ENCODE measurements around the gene LYPD5. TPM values are rescaled to one million over a fixed set of nuclear protein-coding genes. Genes with fewer than 3 reads are reported as not detected.
A peak's percentile ranks its signal among the peaks of the same experiment; 100 is the strongest.
"Not testable (repeated sequence)": the region's sequence is repeated elsewhere in the genome, so short reads cannot be mapped to it uniquely, and the experiment has no call there.

LYPD5 gene
- 0.37 and 0.69 TPM in 2 replicates for total RNA-seq (2014; rRNA removed; shearing (Covaris generic))
- 0.29 TPM in 1 of 2 replicates, not detected in the other for polyA plus RNA-seq (2014; cell fraction: nucleus; rRNA removed)

DNA sequence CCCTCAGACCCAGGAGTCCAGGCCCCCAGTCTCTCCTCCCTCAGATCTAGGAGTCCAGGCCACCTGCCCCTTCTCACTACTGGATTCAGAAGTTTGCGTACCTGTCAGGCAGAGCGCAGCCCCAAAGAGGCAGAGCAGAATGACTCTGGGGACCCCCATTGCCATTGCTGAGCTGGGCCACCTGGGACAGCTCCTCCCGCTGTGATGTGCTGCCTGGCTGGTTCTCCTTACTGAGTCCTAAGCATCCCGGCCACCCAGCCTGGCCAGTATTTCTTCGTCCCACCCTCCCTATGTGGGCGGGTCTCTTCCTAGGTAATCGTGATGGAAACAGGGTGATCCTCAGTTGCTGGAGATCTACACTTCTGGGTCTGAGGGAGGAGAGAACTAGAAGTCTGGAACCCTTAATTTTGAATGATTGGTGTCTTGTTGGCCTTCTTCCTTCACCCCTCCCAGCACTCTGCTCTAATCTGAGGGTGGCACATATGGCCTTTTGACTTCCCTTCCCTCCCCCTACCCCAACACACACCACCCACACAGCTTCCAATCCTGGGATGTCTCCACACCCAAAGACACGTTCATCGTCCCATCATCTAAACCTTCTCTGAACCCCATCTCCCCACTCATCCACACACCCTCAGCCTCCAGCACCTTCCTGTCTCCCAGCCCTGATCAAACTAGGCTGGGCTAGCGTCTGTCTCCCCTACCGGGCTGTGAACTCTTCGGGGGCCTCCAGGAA, at the start of gene LYPD5:
LYPD5 (minus strand) TSS at position 232 of the 736 bp plus-strand sequence; CDS start at position 165, 67 bp downstream.
- no peak for DNase-seq (ENCODE audit: extremely low read depth, low read depth)

- no peak for DNase-seq (ENCODE audit: extremely low read depth, low read depth)
These were observed 46.6 kb upstream of the LYPD5 start for GRCh38 chr19:43848821-43849220.

DNA sequence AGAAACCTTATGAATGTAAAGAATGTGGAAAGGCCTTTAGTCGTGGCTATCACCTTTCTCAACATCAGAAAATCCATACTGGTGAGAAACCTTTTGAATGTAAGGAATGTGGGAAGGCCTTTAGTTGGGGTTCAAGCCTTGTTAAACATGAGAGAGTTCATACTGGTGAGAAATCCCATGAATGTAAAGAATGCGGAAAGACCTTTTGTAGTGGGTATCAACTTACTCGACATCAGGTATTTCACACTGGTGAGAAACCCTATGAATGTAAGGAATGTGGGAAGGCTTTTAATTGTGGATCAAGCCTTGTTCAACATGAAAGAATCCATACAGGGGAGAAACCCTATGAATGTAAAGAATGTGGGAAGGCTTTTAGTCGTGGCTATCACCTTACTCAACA, 45.6 kb upstream of the LYPD5 start:
- no peak for DNase-seq (ENCODE audit: extremely low read depth, low read depth)

- no peak for DNase-seq (ENCODE audit: extremely low read depth, low read depth)
These were observed 45.0 kb upstream of the LYPD5 start for GRCh38 chr19:43847246-43847645.

GRCh38 chr19:43842007-43842406, 39.8 kb upstream of the LYPD5 start:
- no peak for DNase-seq (ENCODE audit: extremely low read depth, low read depth)

GRCh38 chr19:43839139-43839538, 36.9 kb upstream of the LYPD5 start:
- DNase-seq (ENCODE audit: extremely low read depth, low read depth) = no peak

DNA sequence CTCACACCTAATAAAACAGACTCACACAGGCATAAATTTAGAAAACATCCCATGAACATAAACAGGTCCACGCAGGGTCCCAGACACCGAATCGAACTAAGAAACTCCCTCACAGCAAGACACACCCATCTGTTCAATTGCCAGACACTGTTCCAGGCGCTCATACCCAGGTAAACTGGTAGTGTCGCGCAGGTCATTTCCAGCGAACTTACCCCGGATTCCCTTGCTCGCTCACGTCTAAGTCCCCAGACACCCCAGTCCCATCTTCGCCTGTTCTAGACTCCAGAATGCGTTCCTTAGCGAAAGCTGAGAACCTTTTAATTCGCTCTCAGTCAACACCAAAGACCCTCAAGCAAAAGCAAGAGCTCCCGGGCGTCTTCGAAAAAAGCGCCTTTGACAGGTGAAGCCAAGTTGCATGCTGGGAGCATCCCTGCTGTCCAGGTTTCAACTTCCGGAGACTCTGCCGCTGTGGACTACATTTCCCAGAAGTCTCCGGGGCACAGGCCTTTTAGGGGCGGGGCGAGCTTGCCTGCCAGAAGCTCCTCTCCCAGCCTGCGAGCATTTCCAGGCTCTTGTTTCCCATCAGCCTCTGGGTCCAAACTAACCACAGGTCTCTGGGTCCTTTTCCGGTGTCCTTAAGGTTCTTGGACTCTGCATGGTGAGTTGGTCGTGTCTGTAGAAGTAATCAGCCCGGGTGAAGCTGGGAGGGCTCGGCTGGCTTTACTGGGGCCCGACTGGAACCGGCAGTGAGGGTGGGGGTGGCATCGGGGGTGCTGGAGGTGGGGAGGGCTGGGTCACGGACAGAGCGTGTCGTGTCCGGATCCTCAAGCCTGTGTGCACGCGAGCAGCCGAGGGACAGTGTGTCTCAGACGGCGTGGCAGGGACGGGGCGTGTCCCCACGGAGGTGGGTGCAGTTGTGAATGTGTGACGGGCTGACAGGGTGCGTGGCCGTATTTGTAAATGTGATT, 24.8 kb upstream of the LYPD5 start, which contains the start of gene ZNF283:
ZNF283 (plus strand) TSS at position 535 of the 968 bp plus-strand sequence. CDS start 6,184 bp downstream, outside the sequence.
- DNase-seq (ENCODE audit: extremely low read depth, low read depth) = peak; percentile 69

DNA sequence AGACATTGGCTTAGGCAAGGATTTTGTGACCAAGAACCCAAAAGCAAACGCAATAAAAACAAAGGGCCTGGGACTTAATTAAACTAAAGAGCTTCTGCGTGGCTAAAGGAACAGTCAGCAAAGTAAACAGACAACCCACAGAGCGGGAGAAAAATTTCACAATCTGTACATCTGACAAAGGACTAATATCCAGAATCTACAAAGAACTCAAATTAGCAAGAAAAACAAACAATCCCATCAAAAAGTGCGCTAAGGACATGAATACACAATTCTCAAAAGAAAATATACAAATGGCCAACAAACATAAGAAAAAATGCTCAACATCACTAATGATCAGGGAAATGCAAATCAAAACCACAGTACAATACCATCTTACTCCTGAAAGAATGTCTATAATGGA, 22.3 kb upstream of the LYPD5 start:
- not testable (repeated sequence) for DNase-seq (ENCODE audit: extremely low read depth, low read depth)

DNA sequence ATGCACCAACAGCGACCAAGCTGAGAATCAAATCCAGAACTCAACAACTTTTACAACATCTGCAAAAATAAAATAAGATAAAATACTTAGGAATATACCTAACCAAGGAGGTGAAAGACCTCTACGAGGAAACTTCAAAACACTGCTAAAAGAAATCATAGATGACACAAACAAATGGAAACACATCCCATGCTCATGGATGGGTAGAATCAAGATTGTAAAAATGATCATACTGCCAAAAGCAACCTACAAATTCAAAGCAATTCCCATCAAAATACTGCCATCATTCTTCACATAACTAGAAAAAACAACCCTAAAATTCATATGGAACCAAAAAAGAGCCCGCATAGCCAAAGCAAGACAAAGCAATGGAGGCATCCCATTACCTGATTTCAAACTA, 21.6 kb upstream of the LYPD5 start:
- not testable (repeated sequence) for DNase-seq (ENCODE audit: extremely low read depth, low read depth)

DNA sequence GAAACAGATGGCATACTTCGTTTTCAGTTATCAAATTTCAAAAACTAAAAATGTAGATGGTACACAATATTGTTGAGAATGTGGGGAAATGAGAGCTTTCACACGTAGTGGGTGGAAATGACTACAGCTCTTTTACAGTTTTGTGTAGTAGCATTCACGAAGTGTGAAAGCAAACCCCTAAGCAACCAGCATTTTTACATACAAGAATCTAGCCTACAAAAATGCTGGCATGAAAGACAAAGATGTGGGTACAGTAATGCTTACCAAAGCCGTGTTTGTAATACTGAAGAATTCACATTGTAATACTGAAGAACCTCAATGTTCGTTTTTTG, 18.6 kb upstream of the LYPD5 start:
- no peak for DNase-seq (ENCODE audit: extremely low read depth, low read depth)

- DNase-seq (ENCODE audit: extremely low read depth, low read depth) = peak; percentile 24
These were observed 18.0 kb upstream of the LYPD5 start for GRCh38 chr19:43820098-43820883.

GRCh38 chr19:43818500-43818899, 16.3 kb upstream of the LYPD5 start:
- no peak for DNase-seq (ENCODE audit: extremely low read depth, low read depth)

DNA sequence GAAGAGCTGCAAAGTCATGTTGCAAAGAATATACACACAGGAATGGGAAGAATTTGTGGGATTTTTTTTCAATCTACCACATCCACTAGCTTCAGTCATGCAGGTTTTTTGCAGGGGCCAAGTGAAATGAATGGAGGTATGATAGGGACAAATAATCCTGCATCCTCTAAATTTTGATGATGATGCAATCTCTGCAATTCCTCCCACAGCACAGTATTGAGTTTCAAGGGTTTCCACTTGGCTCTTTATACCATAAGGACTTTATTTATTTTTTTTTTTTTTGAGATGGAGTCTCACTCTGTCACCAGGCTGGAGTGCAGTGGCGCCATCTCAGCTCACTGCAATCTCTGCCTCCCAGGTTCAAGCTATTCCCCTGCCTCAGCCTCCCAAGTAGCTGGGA, 15.2 kb upstream of the LYPD5 start:
- not testable (repeated sequence) for DNase-seq (ENCODE audit: extremely low read depth, low read depth)

DNA sequence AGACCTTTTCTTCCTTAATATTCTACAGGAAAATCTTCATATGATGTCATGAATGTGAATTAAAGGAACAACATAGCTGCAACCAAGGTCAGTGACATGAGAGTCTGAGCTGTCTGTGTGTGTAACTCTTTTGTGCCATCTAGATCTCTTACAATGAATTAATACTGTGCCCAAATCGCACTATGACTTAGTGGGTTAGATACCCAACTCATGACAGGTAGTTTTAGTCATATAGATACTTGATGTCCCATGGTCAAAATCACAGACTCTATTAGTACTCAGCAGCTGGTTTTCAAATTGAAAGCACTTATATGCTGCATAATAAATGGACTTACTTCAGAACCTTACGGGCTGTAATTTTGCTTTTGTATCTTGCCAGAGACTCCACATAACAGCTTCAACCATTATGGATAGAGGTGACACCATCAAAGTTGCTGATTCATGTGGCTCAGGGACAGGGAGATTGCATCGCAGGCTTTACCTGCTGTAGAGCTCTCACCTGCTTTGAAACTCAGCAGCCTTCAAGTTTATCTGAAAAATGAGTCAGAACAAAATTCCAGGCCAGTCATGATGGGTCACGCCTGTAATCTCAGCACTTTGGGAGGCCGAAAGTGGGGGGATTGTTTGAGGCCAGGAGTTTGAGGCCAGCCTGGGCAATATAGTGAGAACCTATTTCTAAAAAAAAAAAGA, 12.6 kb upstream of the LYPD5 start:
- no peak for DNase-seq (ENCODE audit: extremely low read depth, low read depth)

GRCh38 chr19:43812688-43813087, 10.4 kb upstream of the LYPD5 start:
- no peak for DNase-seq (ENCODE audit: extremely low read depth, low read depth)

- no peak for DNase-seq (ENCODE audit: extremely low read depth, low read depth)
These were observed 10.0 kb upstream of the LYPD5 start for GRCh38 chr19:43812259-43812658.

- DNase-seq (ENCODE audit: extremely low read depth, low read depth) = no peak
These were observed 9.6 kb upstream of the LYPD5 start for GRCh38 chr19:43811837-43812236.

DNA sequence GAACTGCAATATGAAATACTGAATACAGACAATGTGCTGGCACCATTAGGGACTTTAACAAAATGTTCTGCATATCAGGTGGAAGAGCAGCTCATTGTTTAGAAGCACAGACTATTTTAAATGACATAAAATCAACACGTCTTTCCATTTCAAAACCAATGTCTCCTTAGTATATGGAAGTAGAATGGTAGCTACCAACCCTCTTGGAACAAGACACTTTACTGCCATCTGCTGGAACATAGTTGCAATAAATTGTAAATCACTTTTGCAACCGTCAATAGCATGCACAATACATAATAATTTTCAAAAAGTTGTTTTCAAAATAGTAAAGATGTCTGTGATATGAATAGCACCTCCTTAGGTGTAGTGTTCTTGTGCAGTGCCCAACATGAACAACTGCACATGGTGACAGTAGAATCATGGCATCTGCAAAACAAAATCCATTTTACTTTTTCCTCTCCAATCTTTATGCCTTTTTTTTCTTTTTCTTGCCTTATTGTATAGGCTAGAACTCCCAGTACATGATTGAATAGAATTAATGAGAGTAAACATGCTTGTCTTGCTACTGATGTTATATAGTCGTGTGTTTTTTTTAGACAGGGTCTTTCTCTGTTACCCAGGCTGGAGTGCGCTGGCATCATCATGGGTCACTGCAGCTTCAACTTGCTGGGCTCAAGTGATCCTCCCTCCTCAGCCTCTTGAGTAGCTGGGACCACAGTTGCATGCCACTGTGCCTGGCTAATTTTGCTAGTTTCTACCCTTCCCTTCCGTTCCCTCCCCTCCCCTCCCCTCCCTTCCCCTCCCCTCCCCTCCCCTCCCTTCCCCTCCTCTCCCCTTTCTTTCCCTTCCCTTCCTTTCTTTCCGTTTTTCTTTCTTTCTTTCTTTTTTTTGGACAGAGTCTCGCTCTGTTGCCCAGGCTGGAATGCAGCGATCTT, 7.8 kb upstream of the LYPD5 start:
- peak; percentile 50 for DNase-seq (ENCODE audit: extremely low read depth, low read depth)

GRCh38 chr19:43807651-43808050, 5.4 kb upstream of the LYPD5 start:
- no peak for DNase-seq (ENCODE audit: extremely low read depth, low read depth)
